RPMI8226 (cell line): ENCODE data around the gene AP4S1.
"Not testable (repeated sequence)": the region's sequence is repeated elsewhere in the genome, so short reads cannot be mapped to it uniquely, and the experiment has no call there.

Experiments
- DNase-seq: peaks from one replicate; pipeline ENCODE4 v3.0.0-alpha.2; 2015

The AP4S1 gene

GRCh38 chr14:31090883-31091764 is 65.7 kb downstream of the AP4S1 start:
- no peak for DNase-seq

GRCh38 chr14:31092160-31092708 is 66.8 kb downstream of the AP4S1 start:
- no peak for DNase-seq

- not testable (repeated sequence) for DNase-seq
Measured at GRCh38 chr14:31093884-31094839, 68.7 kb downstream of the AP4S1 start.

- not testable (repeated sequence) for DNase-seq
Measured at GRCh38 chr14:31095817-31096216, 70.4 kb downstream of the AP4S1 start.

GRCh38 chr14:31096255-31096654 is 70.8 kb downstream of the AP4S1 start:
- DNase-seq: no peak

- DNase-seq: no peak
Measured at GRCh38 chr14:31097081-31097480, 71.6 kb downstream of the AP4S1 start.

- DNase-seq: no peak
Measured at GRCh38 chr14:31106768-31107167, 81.3 kb downstream of the AP4S1 start.

GRCh38 chr14:31109257-31109656 is 83.8 kb downstream of the AP4S1 start:
- no peak for DNase-seq

GRCh38 chr14:31110872-31111271 is 85.4 kb downstream of the AP4S1 start:
- DNase-seq: no peak

- DNase-seq: no peak
Measured at GRCh38 chr14:31113794-31114193, 88.3 kb downstream of the AP4S1 start.

- no peak for DNase-seq
Measured at GRCh38 chr14:31118892-31119291, 93.4 kb downstream of the AP4S1 start.

- no peak for DNase-seq
Measured at GRCh38 chr14:31122098-31122611, 96.7 kb downstream of the AP4S1 start.

- no peak for DNase-seq
Measured at GRCh38 chr14:31122921-31123320, 97.5 kb downstream of the AP4S1 start.

- no peak for DNase-seq
Measured at GRCh38 chr14:31124197-31124596, 98.7 kb downstream of the AP4S1 start.

- DNase-seq: no peak
Measured at GRCh38 chr14:31125231-31125630, 99.8 kb downstream of the AP4S1 start.

GRCh38 chr14:31126680-31127079 is 101.2 kb downstream of the AP4S1 start:
- no peak for DNase-seq

GRCh38 chr14:31127690-31128089 is 102.2 kb downstream of the AP4S1 start:
- DNase-seq: no peak

GRCh38 chr14:31128601-31129526 is 103.4 kb downstream of the AP4S1 start:
- DNase-seq: no peak

GRCh38 chr14:31133133-31133532 is 107.7 kb downstream of the AP4S1 start:
- DNase-seq: no peak

GRCh38 chr14:31137214-31137889 is 111.9 kb downstream of the AP4S1 start:
- DNase-seq: no peak

GRCh38 chr14:31138301-31138700 is 112.9 kb downstream of the AP4S1 start:
- DNase-seq: no peak
